Measurements from ENCODE around the gene TRMT44.

TRMT44 gene

DNA sequence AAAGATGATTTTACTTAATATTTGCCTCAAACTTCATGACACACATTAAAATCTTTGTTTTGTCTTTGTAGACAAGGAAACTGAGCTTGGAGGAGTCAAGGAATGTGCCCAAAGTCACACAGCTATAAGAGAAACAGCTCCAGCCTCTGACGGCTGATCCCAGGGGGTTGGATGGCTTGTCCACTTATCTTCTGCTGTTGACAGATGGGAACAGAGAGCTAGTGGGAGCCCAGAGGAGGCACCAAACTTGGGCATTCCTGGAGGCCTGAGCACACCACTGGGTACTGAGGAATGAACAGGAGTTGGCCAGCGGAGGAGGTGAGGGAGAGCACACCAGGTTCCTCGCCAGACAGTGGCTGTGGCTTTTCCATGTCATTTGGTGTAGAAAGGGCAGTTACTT lies 83.2 kb downstream of the TRMT44 start:
- no peak for ATAC-seq

DNA sequence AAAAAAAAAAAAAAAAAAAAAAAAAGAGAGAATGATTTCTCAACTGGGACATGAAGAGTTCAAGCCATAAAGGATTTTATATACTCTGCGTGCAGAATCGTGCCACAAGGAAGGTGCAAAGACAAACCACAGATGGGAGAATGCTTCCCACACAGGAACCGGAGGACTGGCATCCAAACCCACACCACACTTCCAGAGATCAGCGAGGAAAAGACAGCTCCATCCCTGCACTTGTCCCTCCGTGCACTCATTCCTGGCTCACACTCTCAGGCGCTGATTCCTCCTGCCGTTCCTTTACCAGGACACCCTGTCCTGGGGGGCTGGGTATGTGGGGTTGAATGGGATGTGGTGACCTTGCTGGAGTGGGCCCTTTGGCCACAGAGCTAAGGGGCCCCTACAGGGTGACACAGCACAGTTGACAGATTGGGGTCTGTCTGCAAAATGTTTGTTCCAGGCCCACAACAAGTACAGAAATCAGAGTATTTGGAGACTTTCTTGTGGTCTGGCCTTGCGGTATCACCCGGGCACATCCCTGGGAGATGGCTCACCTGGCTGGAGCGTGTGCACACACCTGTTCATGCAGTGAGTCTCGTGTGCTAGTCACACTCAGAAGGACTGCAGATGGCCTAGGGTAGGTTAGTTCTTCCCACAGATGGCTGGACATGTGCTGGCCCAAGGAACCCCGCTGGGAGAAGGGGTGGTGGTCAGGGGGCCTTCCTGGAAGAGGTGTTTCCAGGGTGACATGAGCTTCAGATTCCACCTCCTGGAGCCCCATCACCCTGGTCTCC lies 84.2 kb downstream of the TRMT44 start:
- no peak for ATAC-seq
- TF ChIP-seq TOX (CRISPR knock-in tag; IDR thresholded peaks at IDR 0.05; ENCODE audit: borderline replicate concordance): no peak
- no peak for TF ChIP-seq ZC3H10 (CRISPR knock-in tag; IDR thresholded peaks at IDR 0.05)
- no peak for TF ChIP-seq ZNF70 (CRISPR knock-in tag; IDR thresholded peaks at IDR 0.05)
- TF ChIP-seq, protein P1, sequence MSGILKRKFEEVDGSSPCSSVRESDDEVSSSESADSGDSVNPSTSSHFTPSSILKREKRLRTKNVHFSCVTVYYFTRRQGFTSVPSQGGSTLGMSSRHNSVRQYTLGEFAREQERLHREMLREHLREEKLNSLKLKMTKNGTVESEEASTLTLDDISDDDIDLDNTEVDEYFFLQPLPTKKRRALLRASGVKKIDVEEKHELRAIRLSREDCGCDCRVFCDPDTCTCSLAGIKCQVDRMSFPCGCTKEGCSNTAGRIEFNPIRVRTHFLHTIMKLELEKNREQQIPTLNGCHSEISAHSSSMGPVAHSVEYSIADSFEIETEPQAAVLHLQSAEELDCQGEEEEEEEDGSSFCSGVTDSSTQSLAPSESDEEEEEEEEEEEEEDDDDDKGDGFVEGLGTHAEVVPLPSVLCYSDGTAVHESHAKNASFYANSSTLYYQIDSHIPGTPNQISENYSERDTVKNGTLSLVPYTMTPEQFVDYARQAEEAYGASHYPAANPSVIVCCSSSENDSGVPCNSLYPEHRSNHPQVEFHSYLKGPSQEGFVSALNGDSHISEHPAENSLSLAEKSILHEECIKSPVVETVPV (CRISPR knock-in tag; IDR thresholded peaks at IDR 0.05): no peak
- TF ChIP-seq, protein P2, sequence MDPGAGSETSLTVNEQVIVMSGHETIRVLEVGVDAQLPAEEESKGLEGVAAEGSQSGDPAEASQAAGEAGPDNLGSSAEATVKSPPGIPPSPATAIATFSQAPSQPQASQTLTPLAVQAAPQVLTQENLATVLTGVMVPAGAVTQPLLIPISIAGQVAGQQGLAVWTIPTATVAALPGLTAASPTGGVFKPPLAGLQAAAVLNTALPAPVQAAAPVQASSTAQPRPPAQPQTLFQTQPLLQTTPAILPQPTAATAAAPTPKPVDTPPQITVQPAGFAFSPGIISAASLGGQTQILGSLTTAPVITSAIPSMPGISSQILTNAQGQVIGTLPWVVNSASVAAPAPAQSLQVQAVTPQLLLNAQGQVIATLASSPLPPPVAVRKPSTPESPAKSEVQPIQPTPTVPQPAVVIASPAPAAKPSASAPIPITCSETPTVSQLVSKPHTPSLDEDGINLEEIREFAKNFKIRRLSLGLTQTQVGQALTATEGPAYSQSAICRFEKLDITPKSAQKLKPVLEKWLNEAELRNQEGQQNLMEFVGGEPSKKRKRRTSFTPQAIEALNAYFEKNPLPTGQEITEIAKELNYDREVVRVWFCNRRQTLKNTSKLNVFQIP (CRISPR knock-in tag; IDR thresholded peaks at IDR 0.05; ENCODE audit: borderline replicate concordance, low read depth): no peak
- TF ChIP-seq RARB (CRISPR knock-in tag; IDR thresholded peaks at IDR 0.05): no peak
- no peak for TF ChIP-seq ZFP3 (CRISPR knock-in tag; IDR thresholded peaks at IDR 0.05)
- TF ChIP-seq ESRRG (CRISPR knock-in tag; IDR thresholded peaks at IDR 0.05): no peak
- no peak for TF ChIP-seq ISL1 (CRISPR knock-in tag; IDR thresholded peaks at IDR 0.05)
- no peak for TF ChIP-seq BACH2 (CRISPR knock-in tag; IDR thresholded peaks at IDR 0.05; ENCODE audit: borderline replicate concordance)
- no peak for TF ChIP-seq ZNF8 (CRISPR knock-in tag; IDR thresholded peaks at IDR 0.05)
- no peak for TF ChIP-seq PPARA (CRISPR knock-in tag; IDR thresholded peaks at IDR 0.05; ENCODE audit: borderline replicate concordance)
- no peak for TF ChIP-seq ZNF565 (CRISPR knock-in tag; conservative IDR thresholded peaks at IDR 0.05; ENCODE audit: low read depth)
- TF ChIP-seq SNAI2 (CRISPR knock-in tag; IDR thresholded peaks at IDR 0.05): no peak
- no peak for TF ChIP-seq ARNTL (CRISPR knock-in tag; IDR thresholded peaks at IDR 0.05; ENCODE audit: borderline replicate concordance, low read depth)
- TF ChIP-seq ZFP30 (CRISPR knock-in tag; IDR thresholded peaks at IDR 0.05): no peak
- no peak for TF ChIP-seq CSDC2 (CRISPR knock-in tag; IDR thresholded peaks at IDR 0.05)

More for the DNA sequence above, 83.2 kb downstream of the TRMT44 start:
- TF ChIP-seq OSR1 (CRISPR knock-in tag; IDR thresholded peaks at IDR 0.05) (no peak), TOX (CRISPR knock-in tag; IDR thresholded peaks at IDR 0.05; ENCODE audit: borderline replicate concordance) (no peak), CSDC2 (CRISPR knock-in tag; IDR thresholded peaks at IDR 0.05) (no peak), RARB (CRISPR knock-in tag; IDR thresholded peaks at IDR 0.05) (no peak), ARNTL (CRISPR knock-in tag; IDR thresholded peaks at IDR 0.05; ENCODE audit: borderline replicate concordance, low read depth) (no peak), PPARA (CRISPR knock-in tag; IDR thresholded peaks at IDR 0.05; ENCODE audit: borderline replicate concordance) (no peak), ZNF70 (CRISPR knock-in tag; IDR thresholded peaks at IDR 0.05) (no peak), ISL1 (CRISPR knock-in tag; IDR thresholded peaks at IDR 0.05) (no peak), GLIS3 (CRISPR knock-in tag; IDR thresholded peaks at IDR 0.05) (no peak), ZNF8 (CRISPR knock-in tag; IDR thresholded peaks at IDR 0.05) (no peak), ZNF565 (CRISPR knock-in tag; conservative IDR thresholded peaks at IDR 0.05; ENCODE audit: low read depth) (no peak), ZFP3 (CRISPR knock-in tag; IDR thresholded peaks at IDR 0.05) (no peak), BACH2 (CRISPR knock-in tag; IDR thresholded peaks at IDR 0.05; ENCODE audit: borderline replicate concordance) (no peak)
- TF ChIP-seq, protein P3, sequence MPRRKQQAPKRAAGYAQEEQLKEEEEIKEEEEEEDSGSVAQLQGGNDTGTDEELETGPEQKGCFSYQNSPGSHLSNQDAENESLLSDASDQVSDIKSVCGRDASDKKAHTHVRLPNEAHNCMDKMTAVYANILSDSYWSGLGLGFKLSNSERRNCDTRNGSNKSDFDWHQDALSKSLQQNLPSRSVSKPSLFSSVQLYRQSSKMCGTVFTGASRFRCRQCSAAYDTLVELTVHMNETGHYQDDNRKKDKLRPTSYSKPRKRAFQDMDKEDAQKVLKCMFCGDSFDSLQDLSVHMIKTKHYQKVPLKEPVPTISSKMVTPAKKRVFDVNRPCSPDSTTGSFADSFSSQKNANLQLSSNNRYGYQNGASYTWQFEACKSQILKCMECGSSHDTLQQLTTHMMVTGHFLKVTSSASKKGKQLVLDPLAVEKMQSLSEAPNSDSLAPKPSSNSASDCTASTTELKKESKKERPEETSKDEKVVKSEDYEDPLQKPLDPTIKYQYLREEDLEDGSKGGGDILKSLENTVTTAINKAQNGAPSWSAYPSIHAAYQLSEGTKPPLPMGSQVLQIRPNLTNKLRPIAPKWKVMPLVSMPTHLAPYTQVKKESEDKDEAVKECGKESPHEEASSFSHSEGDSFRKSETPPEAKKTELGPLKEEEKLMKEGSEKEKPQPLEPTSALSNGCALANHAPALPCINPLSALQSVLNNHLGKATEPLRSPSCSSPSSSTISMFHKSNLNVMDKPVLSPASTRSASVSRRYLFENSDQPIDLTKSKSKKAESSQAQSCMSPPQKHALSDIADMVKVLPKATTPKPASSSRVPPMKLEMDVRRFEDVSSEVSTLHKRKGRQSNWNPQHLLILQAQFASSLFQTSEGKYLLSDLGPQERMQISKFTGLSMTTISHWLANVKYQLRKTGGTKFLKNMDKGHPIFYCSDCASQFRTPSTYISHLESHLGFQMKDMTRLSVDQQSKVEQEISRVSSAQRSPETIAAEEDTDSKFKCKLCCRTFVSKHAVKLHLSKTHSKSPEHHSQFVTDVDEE (CRISPR knock-in tag; IDR thresholded peaks at IDR 0.05): no peak
- TF ChIP-seq, protein P4, sequence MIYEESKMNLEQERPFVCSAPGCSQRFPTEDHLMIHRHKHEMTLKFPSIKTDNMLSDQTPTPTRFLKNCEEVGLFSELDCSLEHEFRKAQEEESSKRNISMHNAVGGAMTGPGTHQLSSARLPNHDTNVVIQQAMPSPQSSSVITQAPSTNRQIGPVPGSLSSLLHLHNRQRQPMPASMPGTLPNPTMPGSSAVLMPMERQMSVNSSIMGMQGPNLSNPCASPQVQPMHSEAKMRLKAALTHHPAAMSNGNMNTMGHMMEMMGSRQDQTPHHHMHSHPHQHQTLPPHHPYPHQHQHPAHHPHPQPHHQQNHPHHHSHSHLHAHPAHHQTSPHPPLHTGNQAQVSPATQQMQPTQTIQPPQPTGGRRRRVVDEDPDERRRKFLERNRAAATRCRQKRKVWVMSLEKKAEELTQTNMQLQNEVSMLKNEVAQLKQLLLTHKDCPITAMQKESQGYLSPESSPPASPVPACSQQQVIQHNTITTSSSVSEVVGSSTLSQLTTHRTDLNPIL (CRISPR knock-in tag; IDR thresholded peaks at IDR 0.05; ENCODE audit: low read depth): no peak
- TF ChIP-seq, protein P2 (CRISPR knock-in tag; IDR thresholded peaks at IDR 0.05; ENCODE audit: borderline replicate concordance, low read depth): no peak
- TF ChIP-seq, protein P5, sequence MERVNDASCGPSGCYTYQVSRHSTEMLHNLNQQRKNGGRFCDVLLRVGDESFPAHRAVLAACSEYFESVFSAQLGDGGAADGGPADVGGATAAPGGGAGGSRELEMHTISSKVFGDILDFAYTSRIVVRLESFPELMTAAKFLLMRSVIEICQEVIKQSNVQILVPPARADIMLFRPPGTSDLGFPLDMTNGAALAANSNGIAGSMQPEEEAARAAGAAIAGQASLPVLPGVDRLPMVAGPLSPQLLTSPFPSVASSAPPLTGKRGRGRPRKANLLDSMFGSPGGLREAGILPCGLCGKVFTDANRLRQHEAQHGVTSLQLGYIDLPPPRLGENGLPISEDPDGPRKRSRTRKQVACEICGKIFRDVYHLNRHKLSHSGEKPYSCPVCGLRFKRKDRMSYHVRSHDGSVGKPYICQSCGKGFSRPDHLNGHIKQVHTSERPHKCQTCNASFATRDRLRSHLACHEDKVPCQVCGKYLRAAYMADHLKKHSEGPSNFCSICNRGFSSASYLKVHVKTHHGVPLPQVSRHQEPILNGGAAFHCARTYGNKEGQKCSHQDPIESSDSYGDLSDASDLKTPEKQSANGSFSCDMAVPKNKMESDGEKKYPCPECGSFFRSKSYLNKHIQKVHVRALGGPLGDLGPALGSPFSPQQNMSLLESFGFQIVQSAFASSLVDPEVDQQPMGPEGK (CRISPR knock-in tag; IDR thresholded peaks at IDR 0.05; ENCODE audit: borderline replicate concordance): no peak
